C4-2B (cell line): ENCODE results near the gene SELPLG.

ENCODE experiments used
- H3K27ac ChIP-seq: fragments of 450-650 bp; 2 replicates; pipeline ENCODE4 v1.5.1; 2017
- CTCF ChIP-seq: fragments of 450-650 bp; conservative IDR thresholded peaks from 2 replicates; pipeline ENCODE4 v1.5.1; 2017; ENCODE audit warnings: mild to moderate bottlenecking
- ZFX ChIP-seq: fragments of 450-650 bp; IDR thresholded peaks from 2 replicates; pipeline ENCODE4 v1.6.1; 2017

Gene SELPLG, protein sequence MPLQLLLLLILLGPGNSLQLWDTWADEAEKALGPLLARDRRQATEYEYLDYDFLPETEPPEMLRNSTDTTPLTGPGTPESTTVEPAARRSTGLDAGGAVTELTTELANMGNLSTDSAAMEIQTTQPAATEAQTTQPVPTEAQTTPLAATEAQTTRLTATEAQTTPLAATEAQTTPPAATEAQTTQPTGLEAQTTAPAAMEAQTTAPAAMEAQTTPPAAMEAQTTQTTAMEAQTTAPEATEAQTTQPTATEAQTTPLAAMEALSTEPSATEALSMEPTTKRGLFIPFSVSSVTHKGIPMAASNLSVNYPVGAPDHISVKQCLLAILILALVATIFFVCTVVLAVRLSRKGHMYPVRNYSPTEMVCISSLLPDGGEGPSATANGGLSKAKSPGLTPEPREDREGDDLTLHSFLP

DNA sequence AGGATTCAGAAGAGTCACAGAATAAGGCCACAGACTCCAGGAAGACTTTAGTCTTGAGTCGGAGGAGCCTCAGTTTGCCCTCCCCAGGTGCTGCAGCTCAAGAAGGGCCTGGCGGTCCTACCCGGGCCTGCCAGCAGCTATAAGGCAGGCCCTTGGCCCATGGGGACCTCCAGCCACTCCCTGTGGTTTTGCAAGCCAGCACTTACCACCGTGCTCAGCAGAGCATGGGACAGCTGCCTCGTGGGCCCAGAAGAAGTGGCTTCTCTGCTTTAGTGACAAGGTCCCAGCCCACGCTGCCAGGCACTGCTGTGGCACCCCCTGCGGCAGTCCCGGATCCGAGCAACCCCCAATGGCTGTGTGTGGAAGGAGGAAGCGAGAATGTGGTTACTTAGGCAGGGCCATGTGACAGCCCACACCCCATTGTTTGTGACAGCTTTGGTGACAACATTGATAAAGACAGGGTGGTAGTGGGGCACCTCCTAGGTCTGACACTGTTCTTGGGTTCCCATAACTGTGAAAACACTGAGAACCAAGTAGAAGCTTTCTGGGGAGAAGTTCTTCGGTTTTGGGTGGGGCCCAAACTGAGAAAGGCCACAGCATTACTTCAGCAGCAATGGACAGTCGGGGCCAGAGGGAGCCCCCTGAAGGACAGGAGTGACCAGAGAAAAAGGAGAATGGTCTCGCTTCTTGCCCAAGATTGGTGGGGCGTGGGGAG is at the start of gene SELPLG:
Gene SELPLG, minus strand, starts transcription at position 361 of the 715 bp plus-strand sequence. CDS start 9,587 bp downstream, outside the sequence.
- H3K27ac ChIP-seq, result no peak within 1 kb of the TSS
- TF ChIP-seq CTCF, result no peak
- no peak for TF ChIP-seq ZFX

DNA sequence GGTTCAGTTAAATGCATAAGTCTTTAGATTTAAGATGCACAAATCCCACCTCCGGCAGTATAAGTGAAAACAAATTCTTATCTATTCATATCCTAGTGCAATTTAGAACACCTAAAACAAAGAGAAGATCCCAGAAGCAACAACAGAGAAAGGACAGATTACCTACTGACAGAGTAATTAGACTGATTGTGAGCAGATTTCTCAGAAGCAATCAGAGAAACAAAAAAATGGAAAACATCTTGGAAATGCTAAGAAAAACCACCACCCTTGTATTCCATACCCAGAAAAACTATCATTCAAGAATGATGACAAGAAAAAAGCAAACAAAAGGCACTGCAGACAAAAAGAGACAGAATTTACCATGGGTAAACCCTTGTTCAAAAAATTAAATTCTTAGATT is 47.6 kb upstream of the SELPLG start:
- TF ChIP-seq CTCF (no peak), ZFX (no peak)
- H3K27ac ChIP-seq, result no peak overlapping the region

DNA sequence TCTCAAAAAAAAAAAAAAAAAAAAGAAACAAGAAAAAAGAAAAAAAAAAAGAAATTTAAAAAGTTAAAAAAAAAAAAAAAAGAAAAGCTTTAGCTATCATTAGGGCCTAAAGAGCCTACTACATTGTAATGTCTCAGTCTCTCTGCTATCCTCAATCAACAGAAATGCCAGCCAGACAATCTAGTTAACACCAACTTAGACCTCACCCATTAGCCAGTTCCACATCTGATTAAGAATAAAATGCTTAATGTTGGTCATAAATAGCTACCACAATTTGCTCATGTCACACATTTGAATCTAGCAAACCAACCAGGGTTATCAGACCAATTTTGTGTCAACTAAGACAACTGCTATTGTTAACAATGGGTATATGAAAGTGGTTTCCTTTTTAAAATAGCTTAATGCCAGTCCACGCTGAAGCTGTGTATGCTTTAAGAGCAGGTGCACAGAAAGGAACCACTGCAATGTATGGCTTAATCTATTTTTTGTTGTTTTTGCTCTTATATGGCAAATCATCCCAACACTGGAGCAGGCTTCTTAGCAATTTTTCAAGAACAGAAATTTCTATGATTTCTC is 45.5 kb upstream of the SELPLG start:
- TF ChIP-seq ZFX, result no peak
- TF ChIP-seq CTCF, result no peak
- no peak overlapping the region for H3K27ac ChIP-seq

DNA sequence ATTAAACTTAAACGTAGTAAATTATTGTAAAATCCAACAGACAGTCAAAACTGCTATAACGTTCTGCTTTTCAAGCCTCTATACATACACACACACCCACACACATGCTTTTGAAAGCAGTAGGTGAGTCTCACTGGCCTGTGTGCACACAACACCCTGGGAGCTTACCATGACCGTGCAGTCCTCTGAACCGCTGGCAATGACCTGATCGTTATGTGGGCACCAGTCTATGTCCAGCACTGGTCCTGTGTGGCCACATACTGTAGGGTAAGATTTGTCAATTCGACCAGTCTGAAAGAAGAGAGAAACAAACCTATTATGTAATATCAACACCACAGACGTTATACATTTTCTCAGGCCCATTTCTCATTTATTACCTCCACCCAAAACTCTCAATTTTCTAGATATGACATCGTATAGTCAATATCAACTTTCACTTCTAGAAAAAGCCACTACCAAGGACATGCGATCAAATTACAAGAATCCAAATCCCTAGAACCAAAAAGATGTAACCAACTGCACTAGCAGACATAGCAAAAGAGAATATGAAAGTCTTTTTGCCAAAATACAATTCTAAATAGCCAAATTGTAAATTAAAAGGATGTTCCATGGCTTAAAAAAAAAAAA is 44.5 kb upstream of the SELPLG start:
- no peak overlapping the region for H3K27ac ChIP-seq
- TF ChIP-seq ZFX, result no peak
- no peak for TF ChIP-seq CTCF

DNA sequence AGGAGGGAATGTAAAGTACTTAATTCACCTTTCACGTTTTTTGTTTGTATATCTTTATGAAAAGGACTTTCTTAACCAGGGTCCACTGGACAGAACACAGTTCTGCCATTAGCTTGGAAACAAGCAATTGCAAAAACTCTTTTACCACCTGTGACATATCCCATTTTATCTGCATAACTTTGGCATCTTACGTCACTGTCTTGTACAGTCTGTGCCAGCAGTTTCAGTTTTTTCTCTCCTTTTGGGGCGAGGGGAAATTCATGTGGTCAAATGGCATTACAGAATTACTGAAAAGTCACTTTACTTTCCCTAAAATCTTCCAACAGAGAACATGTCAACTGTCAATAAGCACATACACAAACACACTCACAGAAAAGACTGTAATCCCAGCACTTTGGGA is 43.7 kb upstream of the SELPLG start:
- H3K27ac ChIP-seq, result no peak overlapping the region
- TF ChIP-seq CTCF (no peak), ZFX (no peak)

DNA sequence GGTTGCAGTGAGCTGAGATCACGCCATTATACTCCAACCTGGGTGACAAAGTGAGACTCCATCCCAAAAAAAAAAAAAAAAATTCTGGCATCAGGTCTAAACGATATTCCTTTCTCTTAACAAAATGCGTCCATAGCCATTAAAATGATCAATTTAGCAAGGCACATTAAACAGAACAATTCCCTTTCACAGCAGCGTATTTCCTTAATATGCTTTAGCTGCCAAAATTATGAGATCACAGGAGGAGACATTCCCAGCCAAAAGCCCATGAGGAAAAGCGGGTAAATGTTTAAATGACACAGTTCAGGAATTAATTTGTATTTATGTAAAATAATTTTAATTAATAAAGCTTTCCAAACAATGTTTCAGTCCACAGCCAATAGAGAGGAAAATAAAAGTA is 43.0 kb upstream of the SELPLG start:
- TF ChIP-seq CTCF (no peak), ZFX (no peak)
- H3K27ac ChIP-seq, result no peak overlapping the region
